Psoas muscle (tissue), 8 donors: ENCODE measurements around the gene SPTSSA. TPM values are rescaled to one million over a fixed set of nuclear protein-coding genes. Genes with fewer than 3 reads are reported as not detected.
A peak's percentile ranks its signal among the peaks of the same experiment; 100 is the strongest.

ENCODE experiments used
- ATAC-seq, 4 donors: fragments of 200-7000 bp; cut with Tn5 transposase; one replicate each; pipeline ENCODE4 v1.9.1; 2020; ENCODE audit warnings: moderate library complexity in 3 of 4, mild to moderate bottlenecking in 2 of 4
- DNase-seq, 2 donors: peaks; one replicate each; pipeline ENCODE4 v3.0.0-alpha.2; 2020
- H3K27ac ChIP-seq: fragments of 200-600 bp; one replicate; pipeline ENCODE4 v1.8.0; 2022
- H3K27me3 ChIP-seq, 3 donors: fragments of 200-600 bp in 1 of 3; one replicate each; pipeline versions ENCODE4 v1.6.1 to v1.8.0; 2013 to 2022; ENCODE audit warnings: low read length in 2 of 3, mild to moderate bottlenecking in 2 of 3, moderate library complexity in 1 of 3; ENCODE audit not compliant: insufficient read depth in 3 of 3
- H3K36me3 ChIP-seq, 2 donors: fragments of 200-600 bp in 1 of 2; one replicate each; pipeline versions ENCODE4 v1.6.1 to v1.8.0; 2013 to 2022; ENCODE audit warnings: low read depth in 1 of 2, mild to moderate bottlenecking in 1 of 2, moderate library complexity in 1 of 2; ENCODE audit not compliant: insufficient read depth in 1 of 2
- H3K4me1 ChIP-seq: fragments of 200-600 bp; one replicate; pipeline ENCODE4 v1.8.0; 2022
- H3K4me3 ChIP-seq: fragments of 200-600 bp; one replicate; pipeline ENCODE4 v1.8.0; 2022; ENCODE audit warnings: mild to moderate bottlenecking
- H3K9me3 ChIP-seq: fragments of 200-600 bp; one replicate; pipeline ENCODE4 v1.8.0; 2022
- WGBS, 3 donors: extraction: QIAGEN DNeasy Blood & Tissue Kit; methylation state at CpG; one replicate each; pipeline versions ENCODE4 v1.1.6 to v1.1.7; 2013; 5-methylcytosine and 5-hydroxymethylcytosine counted together
- intact Hi-C, 2 donors: fragments of 100-400 bp; cut with DNase I; formaldehyde crosslinking; loops; one replicate each; pipeline versions ENCODE4 v1.11.0 to v1.14.2; 2022
- polyA plus RNA-seq, 3 donors: library from polyadenylated mRNA; stranded (reverse); fragments of 200-250 nt; gene quantifications; one replicate each; pipeline ENCODE4 v1.2.3, GENCODE V29; 2013
- total RNA-seq, 4 donors: library from RNA; stranded (reverse); fragmentation: NEBNext Ultra II Directional in 2 of 4; extraction: Animal tissue kit (Norgen Biotek cat#: 25700) in 2 of 4; gene quantifications; one replicate each; pipeline versions ENCODE4 v1.2.1 to v1.2.4, GENCODE V29; 2021 to 2023
- TF ChIP-seq, protein P1 (sequence below): fragments of 200-600 bp; IDR thresholded peaks from one replicate; pipeline ENCODE4 v1.8.0; 2022; ENCODE audit warnings: antibody characterized with exemption
- donor health status: healthy with polysubstance abuse.
- donor health status: DM: no; HTN: no; CAD: no; lungs with moderate emphysema.
- donor health status: Bipolar disorder and iron deficiency.
- donor health status: healthy.
- donor health status: DM: yes; HTN: yes; CAD: no.
- donor health status: DM: no; HTN: no; CAD: no.
- donor health status: DM: no; HTN: no; CAD: no.
- donor health status: DM: yes; HTN: yes; CAD: no.

SPTSSA gene
- total and polyA plus RNA-seq, 7 donors: 9.0 to 32.9 (median 25.2) TPM

GRCh38 chr14:34496679-34497513 lies 34.9 kb upstream of the SPTSSA start:
- TF ChIP-seq, protein P1, sequence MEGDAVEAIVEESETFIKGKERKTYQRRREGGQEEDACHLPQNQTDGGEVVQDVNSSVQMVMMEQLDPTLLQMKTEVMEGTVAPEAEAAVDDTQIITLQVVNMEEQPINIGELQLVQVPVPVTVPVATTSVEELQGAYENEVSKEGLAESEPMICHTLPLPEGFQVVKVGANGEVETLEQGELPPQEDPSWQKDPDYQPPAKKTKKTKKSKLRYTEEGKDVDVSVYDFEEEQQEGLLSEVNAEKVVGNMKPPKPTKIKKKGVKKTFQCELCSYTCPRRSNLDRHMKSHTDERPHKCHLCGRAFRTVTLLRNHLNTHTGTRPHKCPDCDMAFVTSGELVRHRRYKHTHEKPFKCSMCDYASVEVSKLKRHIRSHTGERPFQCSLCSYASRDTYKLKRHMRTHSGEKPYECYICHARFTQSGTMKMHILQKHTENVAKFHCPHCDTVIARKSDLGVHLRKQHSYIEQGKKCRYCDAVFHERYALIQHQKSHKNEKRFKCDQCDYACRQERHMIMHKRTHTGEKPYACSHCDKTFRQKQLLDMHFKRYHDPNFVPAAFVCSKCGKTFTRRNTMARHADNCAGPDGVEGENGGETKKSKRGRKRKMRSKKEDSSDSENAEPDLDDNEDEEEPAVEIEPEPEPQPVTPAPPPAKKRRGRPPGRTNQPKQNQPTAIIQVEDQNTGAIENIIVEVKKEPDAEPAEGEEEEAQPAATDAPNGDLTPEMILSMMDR: peak; percentile 18
- WGBS, 3 donors: 18 to 32% (median 27%) methylated on average over 14 of the region's 14 CpGs
- ATAC-seq (peak; percentile 95 to 97 (median 96)), DNase-seq (peak; percentile 85 to 90)
- H3K27ac ChIP-seq: peak overlapping the region; percentile 82
- intact Hi-C loops: loop anchor here in 1 of 2 donors (10.0 kb wide), 1 partner anchor 162 kb away; no protein-coding TSS in a partner anchor
- no peaks in the 10 kb centered on the region for H3K9me3 ChIP-seq
- H3K4me1 ChIP-seq: peaks cover 15% of the 10 kb centered on the region
- H3K4me3 ChIP-seq: peak overlapping the region; percentile 41
- H3K27me3 ChIP-seq: no peaks in the 10 kb centered on the region
- H3K36me3 ChIP-seq: no peaks in the 10 kb centered on the region

DNA sequence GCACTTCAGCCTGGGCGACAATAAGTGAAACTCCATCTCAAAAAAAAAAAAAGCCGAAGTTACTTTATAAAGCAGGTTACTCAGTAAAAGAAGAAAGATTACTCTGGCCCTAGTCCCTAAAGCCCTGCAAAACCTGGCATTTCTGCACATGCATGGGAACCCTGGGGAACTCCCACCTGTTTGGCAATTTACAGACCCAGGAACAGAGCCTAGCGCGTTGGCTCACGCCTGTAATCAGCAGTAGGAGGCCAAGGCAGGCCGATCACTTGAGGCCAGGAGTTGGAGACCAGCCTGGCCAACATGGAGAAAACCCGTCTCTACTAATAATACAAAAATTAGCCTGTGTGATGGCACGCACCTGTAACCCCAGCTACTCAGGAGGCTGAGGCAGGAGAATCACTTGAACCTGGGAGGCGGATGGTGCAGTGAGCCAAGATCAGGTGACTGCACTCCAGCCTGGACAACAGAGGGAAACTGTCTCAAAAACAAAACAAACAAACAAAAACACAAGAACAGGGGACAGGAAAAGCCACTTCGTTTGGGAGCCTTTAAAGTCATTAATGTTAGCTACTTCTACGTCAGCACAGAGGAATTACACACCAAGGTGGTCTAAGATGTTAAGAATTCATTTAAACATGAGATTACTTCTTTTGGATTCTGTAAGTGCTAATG lies 34.1 kb upstream of the SPTSSA start:
- 52 to 85% (median 63%) methylated on average over 11 of the region's 11 CpGs for WGBS, 3 donors
- peak overlapping the region; percentile 41 for H3K4me3 ChIP-seq
- H3K4me1 ChIP-seq: peaks cover 15% of the 10 kb centered on the region
- no peaks in the 10 kb centered on the region for H3K27me3 ChIP-seq
- intact Hi-C loops: loop anchor here in 1 of 2 donors (10.0 kb wide), 1 partner anchor 161 kb away; no protein-coding TSS in a partner anchor
- peak overlapping the region; percentile 82 for H3K27ac ChIP-seq
- peak in 3 of 4 donors; percentile 9 to 28 (median 9) for ATAC-seq
- no peaks in the 10 kb centered on the region for H3K9me3 ChIP-seq
- no peaks in the 10 kb centered on the region for H3K36me3 ChIP-seq
- TF ChIP-seq, protein P1: no peak
- DNase-seq: peak; percentile 71 to 79

DNA sequence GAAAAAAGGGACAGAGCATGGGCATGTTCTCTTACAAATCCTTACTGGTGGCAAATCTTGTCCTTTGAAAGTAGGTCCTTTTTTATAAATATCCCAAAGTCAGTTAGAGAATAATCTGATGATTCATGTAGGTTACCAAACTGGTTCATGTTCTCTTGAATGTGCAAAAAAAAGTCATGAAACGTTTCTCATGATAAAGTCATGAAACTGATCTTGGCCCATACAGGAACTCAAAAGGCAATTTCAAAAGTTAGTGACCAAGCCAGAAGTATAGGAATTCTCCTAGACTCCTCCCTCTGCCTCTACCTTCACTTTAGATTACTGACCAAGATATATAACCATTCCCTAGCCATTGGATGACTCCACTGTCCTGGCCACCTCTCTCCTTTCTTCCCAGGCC lies 27.3 kb upstream of the SPTSSA start:
- Histone ChIP-seq H3K4me3 (no peak overlapping the region), H3K27ac (no peak overlapping the region), H3K4me1 (no peaks in the 10 kb centered on the region), H3K9me3 (no peaks in the 10 kb centered on the region), H3K27me3 (no peaks in the 10 kb centered on the region), H3K36me3 (no peaks in the 10 kb centered on the region)
- intact Hi-C loops: no loop called here
- DNase-seq: no peak
- 22 to 37% (median 31%) methylated on average over 1 of the region's 1 CpG for WGBS, 3 donors
- ATAC-seq: no peak
- TF ChIP-seq, protein P1: no peak

DNA sequence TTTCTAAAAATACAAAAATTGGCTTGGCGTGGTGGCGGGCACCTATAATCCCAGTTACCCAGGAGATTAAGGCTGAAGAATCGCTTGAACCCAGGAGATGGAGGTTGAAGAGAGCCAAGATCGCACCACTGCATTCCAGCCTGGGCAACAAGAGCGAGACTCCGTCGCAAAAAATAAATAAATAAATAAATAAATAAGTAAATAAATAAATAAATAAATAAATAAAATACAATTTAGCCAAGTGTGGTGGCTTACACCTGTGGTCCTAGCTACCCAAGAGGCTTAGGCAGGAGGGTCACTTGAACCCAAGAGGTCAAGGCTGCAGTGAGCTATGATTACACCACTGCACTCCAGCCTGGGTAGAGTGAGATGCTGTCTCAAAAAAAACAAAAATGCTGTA lies 26.5 kb upstream of the SPTSSA start:
- Histone ChIP-seq H3K9me3 (no peaks in the 10 kb centered on the region), H3K27ac (no peak overlapping the region), H3K4me3 (no peak overlapping the region), H3K36me3 (no peaks in the 10 kb centered on the region), H3K4me1 (no peaks in the 10 kb centered on the region), H3K27me3 (no peaks in the 10 kb centered on the region)
- 96 to 98% (median 97%) methylated on average over 7 of the region's 7 CpGs for WGBS, 3 donors
- ATAC-seq (no peak), DNase-seq (no peak)
- TF ChIP-seq, protein P1: no peak
- intact Hi-C loops: no loop called here
